ENCODE data around the gene ERC2.

The ERC2 gene

GRCh38 chr3:55459838-55460237, 1008.4 kb downstream of the ERC2 start:
- H3K27me3 ChIP-seq (ENCODE audit: insufficient read depth, low read length, poor library complexity, severe bottlenecking): no peaks in the 10 kb centered on the region
- no peaks in the 10 kb centered on the region for H3K9me3 ChIP-seq (ENCODE audit: insufficient read depth, low read depth, low read length)
- H3K4me2 ChIP-seq (ENCODE audit: low read depth, low read length, poor library complexity, severe bottlenecking): no peak overlapping the region
- H3K36me3 ChIP-seq (ENCODE audit: insufficient read depth, low read length): no peaks in the 10 kb centered on the region
- H3K4me3 ChIP-seq (ENCODE audit: low read length, poor library complexity, severe bottlenecking): no peak overlapping the region
- no peak overlapping the region for H3K9ac ChIP-seq (ENCODE audit: low read depth, low read length, poor library complexity, severe bottlenecking)
- H3F3A ChIP-seq (ENCODE audit: low read depth): no peaks in the 10 kb centered on the region
- no peaks in the 10 kb centered on the region for H3K9me2 ChIP-seq (replicated peaks; ENCODE audit: low read depth, low read length)
- no peaks in the 10 kb centered on the region for H3K79me2 ChIP-seq (ENCODE audit: insufficient read depth, low read length)
- TF ChIP-seq EZH2phosphoT487 (IDR thresholded peaks at IDR 0.05; ENCODE audit: borderline replicate concordance) (no peak), CTCF (conservative IDR thresholded peaks at IDR 0.05; ENCODE audit: low read length) (no peak)
- no peaks in the 10 kb centered on the region for H4K20me1 ChIP-seq (ENCODE audit: insufficient read depth, low read length, poor library complexity, severe bottlenecking)
- H3K4me1 ChIP-seq (ENCODE audit: insufficient read depth, low read length, poor library complexity, severe bottlenecking): no peaks in the 10 kb centered on the region
- H2AFZ ChIP-seq (ENCODE audit: low read length): no peak overlapping the region
